Fibroblast of skin of abdomen (primary cell): ENCODE data around the gene ATP13A4. TPM values are rescaled to one million over a fixed set of nuclear protein-coding genes. Genes with fewer than 3 reads are reported as not detected.

Experiments used
- DNase-seq: peaks from one replicate; pipeline ENCODE4 v3.0.0-alpha.2; 2013
- polyA plus RNA-seq, 2 experiments: library from polyadenylated mRNA; unstranded; fragments of 120-200 nt; gene quantifications; one replicate each; pipeline ENCODE4 v1.2.1, GENCODE V29; 2013; ENCODE audit not compliant: insufficient read length in 2 of 2

Gene ATP13A4, protein sequence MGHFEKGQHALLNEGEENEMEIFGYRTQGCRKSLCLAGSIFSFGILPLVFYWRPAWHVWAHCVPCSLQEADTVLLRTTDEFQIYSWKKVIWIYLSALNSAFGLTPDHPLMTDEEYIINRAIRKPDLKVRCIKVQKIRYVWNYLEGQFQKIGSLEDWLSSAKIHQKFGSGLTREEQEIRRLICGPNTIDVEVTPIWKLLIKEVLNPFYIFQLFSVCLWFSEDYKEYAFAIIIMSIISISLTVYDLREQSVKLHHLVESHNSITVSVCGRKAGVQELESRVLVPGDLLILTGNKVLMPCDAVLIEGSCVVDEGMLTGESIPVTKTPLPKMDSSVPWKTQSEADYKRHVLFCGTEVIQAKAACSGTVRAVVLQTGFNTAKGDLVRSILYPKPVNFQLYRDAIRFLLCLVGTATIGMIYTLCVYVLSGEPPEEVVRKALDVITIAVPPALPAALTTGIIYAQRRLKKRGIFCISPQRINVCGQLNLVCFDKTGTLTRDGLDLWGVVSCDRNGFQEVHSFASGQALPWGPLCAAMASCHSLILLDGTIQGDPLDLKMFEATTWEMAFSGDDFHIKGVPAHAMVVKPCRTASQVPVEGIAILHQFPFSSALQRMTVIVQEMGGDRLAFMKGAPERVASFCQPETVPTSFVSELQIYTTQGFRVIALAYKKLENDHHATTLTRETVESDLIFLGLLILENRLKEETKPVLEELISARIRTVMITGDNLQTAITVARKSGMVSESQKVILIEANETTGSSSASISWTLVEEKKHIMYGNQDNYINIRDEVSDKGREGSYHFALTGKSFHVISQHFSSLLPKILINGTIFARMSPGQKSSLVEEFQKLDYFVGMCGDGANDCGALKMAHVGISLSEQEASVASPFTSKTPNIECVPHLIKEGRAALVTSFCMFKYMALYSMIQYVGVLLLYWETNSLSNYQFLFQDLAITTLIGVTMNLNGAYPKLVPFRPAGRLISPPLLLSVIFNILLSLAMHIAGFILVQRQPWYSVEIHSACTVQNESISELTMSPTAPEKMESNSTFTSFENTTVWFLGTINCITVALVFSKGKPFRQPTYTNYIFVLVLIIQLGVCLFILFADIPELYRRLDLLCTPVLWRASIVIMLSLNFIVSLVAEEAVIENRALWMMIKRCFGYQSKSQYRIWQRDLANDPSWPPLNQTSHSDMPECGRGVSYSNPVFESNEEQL
- not detected for polyA plus RNA-seq (2013, experiment 1 of 2; ENCODE audit: insufficient read length)
- not detected for polyA plus RNA-seq (2013, experiment 2 of 2; ENCODE audit: insufficient read length)

DNA sequence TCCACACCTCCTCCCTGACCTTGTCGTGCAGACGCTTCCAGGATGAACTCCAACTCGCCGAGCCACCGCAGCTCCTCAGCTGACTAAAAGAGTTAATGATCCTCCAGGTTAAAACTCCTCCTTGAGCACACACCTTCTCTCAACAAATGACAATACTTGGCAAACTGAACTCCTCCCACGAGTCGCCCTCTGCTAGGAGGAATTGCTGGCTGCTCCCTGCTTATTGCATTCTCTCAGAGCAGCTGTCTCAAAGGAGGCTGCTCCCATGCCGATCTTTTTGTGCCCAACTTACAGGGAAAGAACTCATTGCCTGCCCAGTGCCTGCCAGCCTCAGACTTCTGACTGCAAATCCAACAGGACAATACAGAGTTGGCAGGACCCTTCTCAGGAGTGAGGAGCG, at the start of gene ATP13A4:
Gene ATP13A4, minus strand, starts transcription at position 85 of the 400 bp plus-strand sequence. CDS start 96 bp downstream, outside the sequence.
- no peak for DNase-seq

DNA sequence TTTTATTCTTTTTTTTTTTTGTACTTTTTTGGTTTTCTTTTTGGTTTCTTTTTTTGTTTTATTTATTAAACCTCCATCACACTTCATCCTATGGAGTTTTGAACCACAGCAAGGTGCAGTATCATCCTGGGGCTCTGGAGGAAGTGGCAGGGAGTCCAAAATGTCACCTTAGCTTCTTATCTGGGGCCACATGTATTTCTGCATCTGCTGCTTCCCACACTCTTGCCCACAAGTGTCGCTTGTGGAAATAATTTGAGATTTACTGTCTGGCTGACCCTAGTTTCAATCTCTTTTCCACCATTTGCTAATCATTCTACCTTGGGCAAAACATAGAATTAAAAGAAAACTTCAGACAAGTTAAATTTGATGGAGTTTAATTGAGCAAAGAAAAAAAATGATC, 44.7 kb upstream of the ATP13A4 start:
- no peak for DNase-seq

DNA sequence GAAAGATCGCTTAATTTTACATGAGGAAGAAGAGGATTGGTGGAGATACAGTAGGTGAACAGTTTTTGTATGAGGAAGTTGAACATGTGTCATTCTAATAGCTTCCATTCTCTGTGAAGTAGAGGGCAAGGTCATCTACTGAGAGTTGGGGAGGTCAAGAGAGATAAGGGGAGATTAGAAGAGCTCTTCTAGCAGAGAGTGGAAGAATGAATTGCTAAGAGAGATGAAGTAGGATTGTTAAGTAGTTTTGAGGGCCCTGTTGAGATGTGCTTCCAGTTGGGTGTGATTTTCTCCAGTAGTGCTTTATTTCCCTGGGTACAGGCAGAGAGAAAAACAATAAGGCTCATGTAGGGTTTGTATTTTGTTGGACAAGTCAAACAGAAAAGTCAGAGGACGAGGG, 43.5 kb upstream of the ATP13A4 start:
- DNase-seq, result no peak

DNA sequence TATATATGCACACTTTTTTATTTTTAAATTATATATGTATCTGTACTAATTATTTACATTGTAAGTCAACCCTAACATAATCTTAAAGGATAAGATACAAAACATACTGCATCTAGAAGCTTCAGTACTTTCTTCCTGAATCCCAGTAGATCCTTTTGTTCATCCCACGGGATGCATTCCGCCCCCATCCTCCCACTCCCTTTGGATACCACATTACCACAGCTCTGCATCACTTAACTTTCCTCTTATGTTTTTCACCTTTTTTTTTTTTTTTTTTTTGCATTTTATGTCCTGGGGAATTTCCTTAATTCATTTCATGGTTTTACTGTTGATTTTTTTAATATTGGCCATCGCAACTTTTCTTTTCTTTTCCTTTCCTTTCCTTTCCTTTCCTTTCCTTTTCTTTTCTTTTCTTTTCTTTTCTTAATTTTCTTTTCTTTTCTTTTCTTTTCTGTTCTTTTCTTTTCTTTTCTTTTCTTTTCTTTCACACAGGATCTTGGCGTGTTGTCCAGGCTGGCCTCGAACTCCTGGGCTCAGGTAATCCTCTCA, 41.3 kb upstream of the ATP13A4 start:
- DNase-seq, result no peak

DNA sequence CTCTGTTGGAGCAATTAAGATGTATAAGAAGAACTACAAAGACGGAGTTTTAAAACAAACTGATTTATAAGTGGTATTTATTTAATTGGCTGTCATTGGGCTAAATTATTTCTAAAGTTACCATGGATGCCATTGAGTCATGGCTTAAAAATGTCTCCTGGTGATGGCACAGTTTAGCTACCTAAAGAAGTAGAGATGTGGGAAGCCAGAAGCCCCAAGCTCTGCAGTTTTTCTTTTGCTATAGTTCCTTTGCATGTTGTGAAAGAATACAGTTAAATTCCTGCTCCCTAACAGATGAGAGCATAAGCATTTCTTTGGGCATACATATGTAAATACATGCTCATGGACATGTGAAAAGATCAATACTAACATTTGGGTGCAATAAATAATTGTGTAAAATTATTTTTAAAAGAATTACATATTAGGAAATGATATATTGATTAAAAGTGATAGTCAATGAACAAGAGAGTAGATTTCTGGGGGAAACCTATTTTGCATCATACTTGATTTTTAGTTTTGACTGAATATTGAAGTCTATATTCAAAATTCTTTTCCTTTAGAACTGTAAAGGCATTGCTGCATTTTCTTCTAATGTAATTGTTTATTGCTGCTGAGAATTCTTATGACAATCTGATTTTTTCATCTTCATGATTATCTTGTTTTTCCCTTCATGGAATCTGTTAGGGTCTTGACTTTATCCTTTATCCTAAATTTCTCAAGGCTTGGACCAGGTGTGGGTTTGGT, 40.4 kb upstream of the ATP13A4 start:
- peak; percentile 23 for DNase-seq

DNA sequence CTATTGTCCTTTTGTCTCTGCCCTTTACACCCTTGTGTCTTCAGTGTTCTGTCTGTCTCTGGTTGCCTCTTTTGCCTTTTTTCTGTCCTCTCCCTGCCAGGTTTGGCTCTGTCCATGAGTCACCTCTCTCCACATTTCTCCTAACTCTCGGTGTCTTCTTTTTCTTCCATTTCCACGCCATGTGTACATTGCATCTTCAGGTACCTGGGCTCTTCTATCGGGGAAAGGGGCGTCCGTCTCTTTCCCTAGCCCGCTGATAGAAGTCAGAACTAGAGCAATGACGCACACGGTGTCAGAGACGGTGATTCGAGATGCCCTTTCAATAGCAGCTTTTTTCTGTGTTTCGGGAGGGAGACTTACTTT, 39.0 kb upstream of the ATP13A4 start:
- DNase-seq, result peak; percentile 13

DNA sequence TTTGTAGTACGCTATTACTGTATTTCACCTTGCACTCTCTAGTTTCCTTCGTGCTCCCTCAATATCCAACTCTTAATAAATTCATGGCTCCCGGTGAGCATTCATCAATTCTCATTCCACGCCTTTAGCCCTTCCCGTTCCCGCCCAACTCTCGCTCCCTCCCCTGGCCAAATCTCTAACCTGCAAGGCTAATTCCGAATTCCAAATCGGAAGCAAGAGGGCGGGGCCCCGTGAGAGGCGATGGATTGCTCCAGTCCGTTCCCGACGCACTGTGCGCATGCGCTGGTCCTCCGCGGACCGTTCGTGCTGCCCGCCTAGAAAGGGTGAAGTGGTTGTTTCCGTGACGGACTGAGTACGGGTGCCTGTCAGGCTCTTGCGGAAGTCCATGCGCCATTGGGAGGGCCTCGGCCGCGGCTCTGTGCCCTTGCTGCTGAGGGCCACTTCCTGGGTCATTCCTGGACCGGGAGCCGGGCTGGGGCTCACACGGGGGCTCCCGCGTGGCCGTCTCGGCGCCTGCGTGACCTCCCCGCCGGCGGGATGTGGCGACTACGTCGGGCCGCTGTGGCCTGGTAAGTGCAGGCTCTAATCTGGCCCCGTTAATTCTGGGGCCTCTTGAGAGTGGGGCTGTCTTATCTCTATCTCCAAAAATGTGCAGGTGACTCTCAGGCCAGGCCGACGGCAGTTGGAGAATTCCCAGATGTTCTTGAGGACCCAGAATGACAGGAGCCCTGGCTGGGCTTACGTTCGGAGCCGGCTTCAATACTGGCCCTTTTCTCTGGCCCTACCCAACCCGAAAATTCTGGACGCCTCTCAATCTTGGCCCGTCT, 38.4 kb upstream of the ATP13A4 start, which contains the start of gene OPA1:
Gene OPA1, plus strand, starts transcription at position 368 of the 827 bp plus-strand sequence. Its CDS starts 170 bp downstream, at position 538.
- DNase-seq, result peak; percentile 99

DNA sequence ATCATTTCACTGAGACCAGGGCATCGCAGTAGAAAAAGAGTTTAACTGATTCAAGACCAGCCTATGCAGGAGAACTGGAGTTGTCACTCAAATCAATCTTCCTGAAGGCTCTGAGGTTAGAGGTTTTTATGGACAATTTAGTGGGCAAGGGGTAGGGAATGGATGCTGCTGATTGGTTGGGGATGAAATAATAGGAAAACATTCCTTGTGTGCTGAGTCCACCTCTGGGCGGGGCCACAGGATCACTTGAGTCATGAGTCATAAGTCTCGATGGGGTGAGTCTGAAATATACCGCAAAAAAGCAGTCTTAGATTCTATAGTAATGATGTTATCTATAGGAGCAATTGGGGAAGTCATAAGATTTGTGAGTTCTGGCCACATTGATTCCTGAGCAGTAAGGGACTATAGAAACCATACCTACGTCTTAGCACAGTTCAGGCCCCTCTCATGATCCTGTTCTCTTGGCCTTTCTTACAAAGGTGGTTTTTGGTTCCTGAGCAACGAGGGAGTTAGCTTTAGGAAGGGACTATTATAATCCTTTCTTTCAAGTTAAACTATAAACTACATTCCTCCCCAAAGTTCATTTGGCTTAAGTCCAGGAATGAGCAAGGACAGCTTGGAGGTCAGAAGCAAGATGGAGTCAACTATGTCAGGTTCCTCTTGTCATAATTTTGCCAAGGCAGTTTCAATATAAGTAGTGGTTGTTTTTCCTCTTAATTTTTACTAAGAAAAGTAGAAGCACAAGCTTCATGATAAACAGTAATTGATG, 35.6 kb upstream of the ATP13A4 start:
- peak; percentile 69 for DNase-seq

DNA sequence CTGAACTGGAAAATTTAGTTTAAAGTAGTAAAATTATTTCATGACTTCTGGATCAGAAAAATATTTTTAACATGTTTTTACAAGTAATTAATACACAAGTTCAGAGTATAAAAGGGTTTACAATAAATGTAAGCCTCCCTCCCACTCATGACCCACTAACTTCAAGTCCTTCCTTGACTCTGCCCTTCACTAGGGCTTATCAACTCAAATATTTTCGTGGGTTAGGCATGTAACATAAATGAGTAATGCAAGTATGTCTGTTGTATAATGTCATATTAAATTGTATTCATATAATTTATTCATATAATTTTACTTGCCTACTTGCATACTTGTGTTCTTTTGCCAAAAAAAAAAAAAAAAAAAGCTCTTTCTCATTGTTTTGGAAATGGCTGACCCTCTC, 34.9 kb upstream of the ATP13A4 start:
- DNase-seq, result no peak

DNA sequence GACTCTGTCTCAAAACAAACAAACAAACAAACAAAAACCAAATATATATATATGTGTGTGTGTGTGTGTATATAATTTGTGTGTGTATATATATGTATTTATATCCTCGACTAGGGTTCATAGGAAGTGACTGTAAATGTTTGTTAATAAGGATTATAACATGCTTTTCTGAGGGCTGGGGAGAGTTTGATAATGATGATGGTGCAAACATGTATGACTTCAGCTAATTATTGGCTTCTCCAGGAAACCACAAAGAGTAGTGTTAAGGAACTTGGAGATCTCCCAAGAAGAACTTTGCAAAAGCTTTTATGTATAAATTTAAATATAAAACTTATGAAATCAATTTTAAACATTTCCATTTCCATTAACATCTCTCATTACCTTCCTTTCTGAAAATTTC, 34.4 kb upstream of the ATP13A4 start:
- no peak for DNase-seq

DNA sequence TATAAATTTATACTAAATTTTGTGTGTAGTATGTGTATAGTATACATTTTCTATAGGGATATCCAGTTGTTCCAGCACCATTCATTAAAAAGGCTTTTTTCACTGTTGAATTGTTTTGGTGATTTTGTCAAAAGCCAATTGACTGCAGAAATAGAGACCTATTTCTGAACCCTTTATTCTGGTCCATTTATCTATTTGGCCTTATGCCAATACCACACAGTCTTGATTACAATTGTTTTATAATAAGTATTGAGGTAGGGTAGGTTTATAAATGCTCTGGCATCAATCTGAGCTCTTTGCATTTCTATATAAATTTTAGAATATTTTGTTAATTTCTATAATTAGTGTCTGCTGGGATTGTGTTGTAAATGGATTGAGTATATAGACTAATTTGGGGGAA, 31.8 kb upstream of the ATP13A4 start:
- DNase-seq, result no peak

DNA sequence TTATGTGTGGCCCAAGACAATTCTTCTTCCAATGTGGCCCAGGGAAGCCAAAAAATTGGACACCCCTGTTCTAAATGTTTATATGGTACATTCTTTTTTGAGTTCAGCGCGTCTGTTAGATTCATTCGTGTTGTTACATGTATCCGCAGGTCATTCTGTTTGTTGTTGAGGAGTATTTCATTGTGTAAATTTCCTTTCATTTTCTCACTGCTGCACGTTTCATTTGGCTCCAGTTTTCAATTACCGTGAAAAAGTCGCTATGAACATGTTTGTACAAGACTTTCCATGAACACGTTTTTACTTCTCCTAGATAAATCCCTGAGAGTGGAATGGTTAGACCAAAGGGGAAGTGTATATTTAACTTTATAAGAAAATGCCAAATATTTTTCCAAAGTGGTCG, 30.8 kb upstream of the ATP13A4 start:
- no peak for DNase-seq

DNA sequence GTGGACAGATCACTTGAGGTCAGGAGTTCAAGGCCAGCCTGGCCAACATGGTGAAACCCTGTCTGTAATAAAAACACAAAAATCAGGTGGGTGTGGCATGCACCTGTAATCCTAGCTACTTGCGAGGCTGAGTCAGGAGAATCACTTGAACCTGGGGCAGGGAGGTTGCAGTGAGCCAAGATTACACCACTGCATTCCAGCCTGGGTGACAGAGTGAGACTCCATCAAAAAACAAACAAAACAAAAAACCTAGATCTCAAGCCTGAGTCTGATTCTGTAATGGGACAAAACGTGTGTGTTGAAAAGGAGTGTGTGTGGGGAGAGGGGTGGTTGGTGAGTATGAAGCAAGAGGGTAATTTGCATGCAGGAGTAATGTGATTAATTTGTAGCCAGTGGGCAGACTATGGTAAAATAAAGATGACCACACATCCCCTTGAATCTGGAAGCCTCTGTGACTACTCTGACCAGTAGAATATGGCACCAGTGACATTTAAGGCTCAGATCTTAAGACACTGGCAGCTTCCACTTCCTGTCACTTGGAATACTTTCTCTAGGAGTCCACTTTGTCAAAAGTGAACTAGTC, 19.9 kb upstream of the ATP13A4 start:
- no peak for DNase-seq

DNA sequence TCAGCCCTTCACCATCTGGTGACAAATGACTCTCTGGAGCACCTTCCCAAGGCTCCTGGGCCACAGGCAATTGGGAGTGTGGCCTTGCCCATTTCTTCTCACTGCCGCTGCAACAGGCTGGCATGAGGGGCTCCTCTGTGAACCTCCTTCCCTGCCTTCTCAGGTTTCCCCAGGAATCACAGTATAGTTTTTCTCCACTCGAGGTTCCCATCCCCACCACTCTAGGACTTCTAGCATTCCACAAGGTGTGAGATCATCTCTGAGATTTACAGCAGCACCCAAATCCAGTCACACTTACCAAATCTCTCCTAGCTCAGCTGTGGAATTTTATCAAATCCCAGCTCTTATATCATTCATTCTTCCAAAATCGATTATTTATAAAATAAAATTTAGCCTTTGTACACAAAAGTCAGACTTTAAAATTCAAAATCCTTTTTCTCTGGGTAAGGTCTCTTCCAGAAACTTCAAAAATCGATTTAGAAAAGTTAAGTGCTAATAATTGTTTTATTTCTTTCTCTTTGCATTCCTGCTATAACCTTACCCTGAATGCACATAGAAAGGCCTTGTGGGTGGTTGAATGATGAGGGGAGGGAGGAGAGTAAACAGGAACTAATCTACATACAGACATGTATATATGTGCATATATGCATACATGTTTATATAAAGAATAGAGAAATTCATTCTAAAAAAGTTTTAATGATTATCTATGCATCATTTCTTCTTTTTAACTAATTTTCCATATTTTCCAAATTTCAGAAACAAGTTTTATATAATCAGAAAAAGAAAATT, 18.9 kb upstream of the ATP13A4 start:
- DNase-seq, result no peak

DNA sequence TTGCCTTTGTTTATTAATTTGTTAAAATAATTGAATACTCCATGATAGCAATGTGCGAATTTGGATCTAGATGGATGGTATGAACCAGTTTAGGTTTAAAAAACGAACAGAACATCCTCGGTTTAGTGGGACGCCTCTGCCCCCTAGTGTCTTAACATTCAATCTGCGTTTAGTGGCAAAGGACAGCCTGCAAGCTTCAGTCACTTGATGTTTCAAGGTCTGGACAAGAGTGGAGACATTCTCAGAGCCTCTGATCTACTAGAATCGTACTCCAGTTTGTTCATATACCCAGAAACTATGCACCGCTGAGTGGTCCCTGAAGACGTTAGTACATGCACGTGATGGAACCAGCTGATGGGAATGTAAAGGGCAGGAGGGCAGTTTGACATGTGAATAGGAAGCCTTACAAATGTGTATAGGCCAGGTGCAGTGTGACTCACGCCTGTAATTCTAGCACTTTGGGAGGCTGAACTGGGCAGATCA, 17.8 kb upstream of the ATP13A4 start:
- peak; percentile 51 for DNase-seq

DNA sequence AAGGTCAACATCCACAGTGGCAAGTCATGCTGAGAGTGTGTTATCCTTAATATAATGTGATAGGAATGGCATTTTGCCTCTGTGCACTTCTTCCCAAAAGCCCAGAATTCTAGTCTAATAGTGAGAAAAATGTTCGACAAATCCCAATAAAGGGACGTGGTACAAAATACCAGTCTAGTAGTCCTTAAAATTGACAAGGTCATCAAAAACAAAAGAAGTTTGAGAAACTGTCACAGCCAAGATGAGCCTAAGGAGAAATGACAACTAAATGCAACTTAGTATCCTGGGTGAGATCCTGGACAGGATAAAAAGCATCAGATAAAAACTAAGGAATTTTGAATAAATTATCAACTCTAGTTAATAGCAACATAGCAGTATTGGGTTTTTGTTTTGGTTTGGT, 14.4 kb upstream of the ATP13A4 start:
- DNase-seq, result no peak

DNA sequence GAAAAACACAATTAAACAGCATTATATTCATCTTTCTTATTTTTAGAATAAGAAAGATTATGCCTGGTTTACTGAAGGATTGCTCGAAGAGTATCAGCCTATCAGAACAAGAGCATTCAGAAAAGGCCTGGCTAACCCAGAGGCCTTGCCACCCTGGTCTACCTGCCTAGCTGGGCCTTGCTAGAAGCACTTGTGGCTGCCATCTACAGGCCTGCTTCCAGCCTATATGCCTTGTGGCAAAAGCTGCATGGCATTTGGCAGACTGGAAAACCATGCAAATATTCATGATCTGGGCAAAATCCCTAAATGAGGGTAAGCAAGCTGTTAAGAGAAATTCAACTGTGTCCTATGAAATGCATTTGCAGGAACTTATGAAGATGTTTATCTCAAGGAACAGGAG, 9.3 kb upstream of the ATP13A4 start:
- DNase-seq, result no peak

DNA sequence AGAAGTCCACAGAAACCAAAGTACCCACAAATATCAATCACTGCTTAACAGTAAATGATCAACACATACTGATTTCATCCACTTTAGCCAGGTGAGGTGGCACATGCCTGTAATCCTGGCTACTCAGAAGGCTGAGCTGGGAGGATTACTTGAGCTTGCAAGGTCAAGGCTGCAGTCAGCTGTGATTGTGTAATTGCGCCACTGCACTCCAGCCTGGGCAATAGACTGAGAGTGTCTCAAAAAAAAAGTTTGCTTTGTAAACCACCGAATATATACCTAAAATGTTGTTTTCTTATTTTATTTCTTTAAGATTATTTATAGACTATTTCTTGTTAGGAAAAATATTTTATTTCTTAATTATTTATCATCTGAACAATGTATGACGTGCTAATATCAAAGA, 8.7 kb upstream of the ATP13A4 start:
- no peak for DNase-seq

DNA sequence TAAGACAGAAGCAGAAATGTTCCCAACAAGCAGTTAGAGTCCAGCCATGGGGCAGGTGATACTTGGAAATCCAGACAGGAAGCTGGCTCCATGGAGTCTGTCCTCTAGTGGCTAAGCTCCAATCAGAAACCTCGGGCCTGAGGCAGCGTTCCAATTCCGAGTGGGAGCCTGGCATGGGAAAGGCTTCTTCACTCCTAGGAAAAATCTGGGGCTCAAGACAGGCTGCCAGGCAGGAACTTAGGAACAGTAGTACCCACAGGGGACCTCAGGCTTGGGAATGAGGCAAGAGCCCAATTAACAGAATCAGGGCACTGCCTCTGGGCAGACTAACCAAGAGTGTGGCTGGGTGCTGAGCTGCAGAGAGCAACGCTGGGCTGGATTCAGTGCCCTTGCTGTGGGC, 6.2 kb upstream of the ATP13A4 start:
- no peak for DNase-seq
